AG10803 (cell line): Measurements from ENCODE around the gene CTAGE1.

ENCODE experiments used
- DNase-seq: peaks from one replicate; pipeline ENCODE4 v3.0.0; 2010; ENCODE audit warnings: low read depth
- H3K4me3 ChIP-seq: 2 replicates; pipeline ENCODE4 v1.5.1; 2011; ENCODE audit warnings: mild to moderate bottlenecking, low read length, control low read depth
- CTCF ChIP-seq: conservative IDR thresholded peaks from 2 replicates; pipeline ENCODE4 v1.5.1; 2011; ENCODE audit warnings: mild to moderate bottlenecking, low read length, control low read depth, inconsistent platforms

Gene CTAGE1

GRCh38 chr18:22417496-22418188, at the start of gene CTAGE1:
Gene CTAGE1, minus strand, starts transcription at chr18:22417915. Its CDS starts 104 bp downstream, at chr18:22417811.
- peak; percentile 75 for DNase-seq
- no peak within 1 kb of the TSS for H3K4me3 ChIP-seq
- no peak for TF ChIP-seq CTCF

DNA sequence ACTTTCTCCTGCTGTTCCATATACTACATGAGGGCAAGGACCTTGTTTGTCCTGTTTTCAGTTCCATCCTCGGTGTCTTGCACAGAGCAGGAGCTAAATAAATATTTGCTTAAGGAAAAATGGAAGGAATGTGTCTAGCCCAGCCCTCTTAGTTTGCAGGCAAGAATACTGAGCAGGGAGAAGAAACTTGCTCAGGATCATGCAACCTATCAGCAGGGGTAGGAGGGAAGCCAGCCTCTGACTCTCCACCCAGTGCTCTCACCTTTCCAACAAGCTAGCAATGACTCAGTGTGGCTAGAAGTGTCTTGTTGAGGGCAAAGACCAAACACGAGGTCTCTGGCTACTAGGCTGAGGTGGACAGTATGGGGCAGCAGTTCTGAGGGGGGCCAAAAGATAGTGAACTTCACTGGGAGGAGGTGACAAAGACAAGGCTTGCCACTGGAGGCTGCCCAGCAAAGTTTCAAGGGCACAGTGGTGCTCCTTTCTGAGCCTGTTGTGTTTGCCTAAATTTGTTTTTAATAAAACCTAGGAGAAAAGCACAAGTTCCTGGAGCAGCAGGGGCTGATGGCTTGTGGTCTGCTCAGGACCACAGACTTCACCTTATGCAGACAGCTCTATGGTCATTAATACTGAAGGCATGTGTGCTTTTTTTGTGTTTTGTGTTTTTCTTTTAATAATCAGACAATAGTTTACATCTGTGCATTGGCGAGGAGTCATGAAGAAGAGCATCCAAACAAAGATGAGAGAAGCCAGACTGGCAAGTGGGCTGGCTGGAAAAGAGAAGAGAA, 49.1 kb upstream of the CTAGE1 start:
- TF ChIP-seq CTCF = no peak
- no peak overlapping the region; the same call in 1 of the 2 replicates for H3K4me3 ChIP-seq
- peak; percentile 86 for DNase-seq

GRCh38 chr18:22465859-22466457, 48.2 kb upstream of the CTAGE1 start:
- no peak for TF ChIP-seq CTCF
- DNase-seq = peak; percentile 96
- no peak overlapping the region; the same call in 1 of the 2 replicates for H3K4me3 ChIP-seq

DNA sequence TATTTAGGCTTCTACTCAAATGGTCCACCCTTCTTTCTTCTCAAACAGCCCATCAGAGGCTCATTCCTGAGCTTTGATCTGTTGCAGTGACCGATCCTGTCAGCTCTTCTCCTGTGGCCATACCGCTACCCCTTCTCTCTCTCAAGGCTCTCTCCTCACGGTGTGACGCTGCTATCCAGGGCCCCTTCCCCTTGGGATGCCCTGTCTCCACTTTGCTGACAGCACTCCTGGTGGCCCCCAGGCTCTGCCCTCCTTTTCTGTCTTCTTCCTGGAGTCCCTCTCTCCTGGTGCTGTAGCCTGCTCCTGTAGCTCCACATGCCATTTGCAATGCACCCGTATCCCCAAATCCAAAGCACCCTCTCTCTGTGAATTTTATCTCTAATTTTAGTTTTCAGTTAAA, 45.4 kb upstream of the CTAGE1 start:
- no peak for DNase-seq
- H3K4me3 ChIP-seq = no peak overlapping the region
- TF ChIP-seq CTCF = no peak

DNA sequence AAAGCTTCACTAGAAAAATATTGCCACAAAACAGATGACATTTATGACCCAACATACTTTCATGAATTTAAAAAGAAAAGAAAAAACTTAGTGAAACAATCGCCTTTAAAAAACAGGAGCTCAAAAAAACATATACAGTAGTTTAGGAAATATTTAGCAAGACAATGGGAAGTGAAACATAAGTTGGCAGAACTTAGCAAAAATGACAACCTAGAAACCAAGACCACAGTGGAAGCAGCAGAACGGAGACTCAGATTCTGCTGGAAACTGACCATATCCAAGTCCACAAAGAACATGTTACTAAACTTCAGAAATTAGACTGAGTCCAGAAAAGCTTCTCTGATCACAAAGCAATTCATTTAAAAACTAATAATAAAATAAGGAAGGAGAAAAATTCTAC, 41.8 kb upstream of the CTAGE1 start:
- TF ChIP-seq CTCF = no peak
- no peak overlapping the region for H3K4me3 ChIP-seq
- no peak for DNase-seq

DNA sequence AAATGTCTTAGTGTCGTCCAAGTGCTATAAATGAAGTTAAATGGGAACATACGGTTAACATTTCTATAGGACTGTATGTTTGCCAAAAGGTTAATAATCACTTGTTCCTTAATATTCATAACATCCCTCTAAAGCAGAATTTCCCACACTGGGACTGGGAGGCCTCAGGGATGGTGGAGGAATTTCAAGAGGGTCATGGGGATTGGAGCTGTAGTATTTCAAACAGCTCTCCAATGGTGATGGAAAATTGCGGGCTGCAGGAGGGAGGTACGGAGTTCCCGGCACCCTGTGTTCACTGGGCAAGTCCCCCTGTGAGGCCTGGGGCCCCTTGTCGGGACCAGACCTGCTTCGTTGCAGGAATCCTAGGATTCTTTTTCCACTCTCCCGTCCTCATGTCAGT, 39.8 kb upstream of the CTAGE1 start:
- no peak for TF ChIP-seq CTCF
- H3K4me3 ChIP-seq = no peak overlapping the region
- no peak for DNase-seq
